NT2/D1 (cell line): ENCODE results near the gene TOR1B.

ENCODE experiments used
- YY1 ChIP-seq: IDR thresholded peaks from 2 replicates; pipeline ENCODE4 v1.6.1; 2011; ENCODE audit not compliant: insufficient read length, insufficient read depth
- ZNF274 ChIP-seq: IDR thresholded peaks from 2 replicates; pipeline ENCODE4 v1.6.1; 2011; ENCODE audit warnings: mild to moderate bottlenecking, low read depth, low read length

DNA sequence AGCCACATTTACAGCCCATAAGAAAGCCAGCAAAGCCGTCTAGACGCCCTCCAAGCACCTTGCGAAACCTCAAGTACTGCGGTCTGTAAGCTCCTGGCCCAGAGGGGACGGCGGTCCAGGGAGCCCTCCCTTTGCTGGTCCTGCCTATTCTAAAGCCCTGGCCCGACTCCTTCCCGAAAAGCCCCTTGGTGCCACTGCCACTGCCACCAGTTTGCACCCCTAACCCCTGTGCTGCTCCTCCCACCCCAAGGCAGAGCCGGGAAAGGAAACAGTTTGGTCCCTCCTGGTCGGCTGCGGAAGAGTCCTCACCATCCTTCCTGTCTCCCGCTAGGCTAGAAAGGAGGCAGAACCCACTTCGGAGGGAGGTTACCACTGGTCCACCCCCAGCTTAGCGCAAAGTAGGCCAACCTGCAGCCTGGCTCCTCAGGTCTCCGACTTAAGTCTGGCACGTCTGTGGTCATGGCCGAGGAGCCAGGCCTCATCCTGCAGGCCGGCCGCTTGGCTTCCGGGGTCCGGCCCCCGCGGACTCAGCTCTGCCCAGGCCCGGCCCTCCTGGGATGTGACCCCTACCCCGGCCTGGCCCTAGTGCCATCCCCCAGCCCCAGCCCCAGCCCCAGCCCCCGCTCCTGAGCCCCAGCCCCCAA lies 20.0 kb downstream of the TOR1B start:
- TF ChIP-seq YY1 (no peak), ZNF274 (no peak)
